ENCODE data around the gene GPRC5A. TPM values are rescaled to one million over a fixed set of nuclear protein-coding genes. Genes with fewer than 3 reads are reported as not detected.

The GPRC5A gene
- total RNA-seq, 1 experiment from 2014 or later, result 0.56 TPM

GRCh38 chr12:12868477-12869235 is 22.7 kb upstream of the GPRC5A start:
- ChIA-PET CTCF (no interaction called here), POLR2A (ENCODE audit: low non-redundant PET) (no interaction called here)
- Histone ChIP-seq H3K9me3 (ENCODE audit: low read depth, low read length, poor library complexity, severe bottlenecking) (no peaks in the 10 kb centered on the region), H3K27me3 (replicated peaks; ENCODE audit: insufficient read depth, low read depth, low read length, poor library complexity) (no peaks in the 10 kb centered on the region), H3K36me3 (ENCODE audit: insufficient read depth, low read length, poor library complexity, severe bottlenecking) (no peaks in the 10 kb centered on the region), H3K4me1 (ENCODE audit: insufficient read depth, low read length, poor library complexity, severe bottlenecking) (no peaks in the 10 kb centered on the region), H3K4me3 (ENCODE audit: low read depth, low read length, poor library complexity, severe bottlenecking) (no peak overlapping the region), H3K27ac (ENCODE audit: low read depth, low read length, poor library complexity, severe bottlenecking) (no peak overlapping the region)
- DNase-seq (ENCODE audit: low spot score), result no peak
- intact Hi-C loops (cut with micrococcal nuclease; ENCODE audit: unreplicated experiment), result no loop called here
- no TSS peak for BruUV-seq (replicated peaks)
- TF ChIP-seq EZH2 (IDR thresholded peaks at IDR 0.05; ENCODE audit: borderline replicate concordance, low read depth, low read length, poor library complexity, severe bottlenecking), result no peak
- no peak for TF ChIP-seq CTCF (conservative IDR thresholded peaks at IDR 0.05; ENCODE audit: low read depth, low read length)

- Histone ChIP-seq H3K27ac (ENCODE audit: low read depth, low read length, poor library complexity, severe bottlenecking) (no peak overlapping the region), H3K4me3 (ENCODE audit: low read depth, low read length, poor library complexity, severe bottlenecking) (no peak overlapping the region), H3K27me3 (replicated peaks; ENCODE audit: insufficient read depth, low read depth, low read length, poor library complexity) (no peaks in the 10 kb centered on the region), H3K36me3 (ENCODE audit: insufficient read depth, low read length, poor library complexity, severe bottlenecking) (no peaks in the 10 kb centered on the region), H3K9me3 (ENCODE audit: low read depth, low read length, poor library complexity, severe bottlenecking) (no peaks in the 10 kb centered on the region), H3K4me1 (ENCODE audit: insufficient read depth, low read length, poor library complexity, severe bottlenecking) (no peaks in the 10 kb centered on the region)
- no peak for DNase-seq (ENCODE audit: low spot score)
- CTCF ChIA-PET, result no interaction called here
- intact Hi-C loops (cut with micrococcal nuclease; ENCODE audit: unreplicated experiment), result no loop called here
- BruUV-seq (replicated peaks), result no TSS peak
- TF ChIP-seq EZH2 (IDR thresholded peaks at IDR 0.05; ENCODE audit: borderline replicate concordance, low read depth, low read length, poor library complexity, severe bottlenecking), result no peak
- TF ChIP-seq CTCF (conservative IDR thresholded peaks at IDR 0.05; ENCODE audit: low read depth, low read length), result no peak
- POLR2A ChIA-PET (ENCODE audit: low non-redundant PET), result no interaction called here
These were observed 20.9 kb upstream of the GPRC5A start for GRCh38 chr12:12870465-12870864.

- CTCF ChIA-PET, result no interaction called here
These were observed 19.7 kb upstream of the GPRC5A start for GRCh38 chr12:12871587-12872138.

More at GRCh38 chr12:12871587-12872138, 19.7 kb upstream of the GPRC5A start:
- Histone ChIP-seq H3K36me3 (ENCODE audit: insufficient read depth, low read length, poor library complexity, severe bottlenecking) (no peaks in the 10 kb centered on the region), H3K27me3 (replicated peaks; ENCODE audit: insufficient read depth, low read depth, low read length, poor library complexity) (no peaks in the 10 kb centered on the region), H3K4me1 (ENCODE audit: insufficient read depth, low read length, poor library complexity, severe bottlenecking) (no peaks in the 10 kb centered on the region), H3K4me3 (ENCODE audit: low read depth, low read length, poor library complexity, severe bottlenecking) (no peak overlapping the region), H3K9me3 (ENCODE audit: low read depth, low read length, poor library complexity, severe bottlenecking) (no peaks in the 10 kb centered on the region), H3K27ac (ENCODE audit: low read depth, low read length, poor library complexity, severe bottlenecking) (no peak overlapping the region)
- DNase-seq (ENCODE audit: low spot score), result no peak
- no peak for TF ChIP-seq CTCF (conservative IDR thresholded peaks at IDR 0.05; ENCODE audit: low read depth, low read length)
- intact Hi-C loops (cut with micrococcal nuclease; ENCODE audit: unreplicated experiment), result no loop called here
- no TSS peak for BruUV-seq (replicated peaks)
- POLR2A ChIA-PET (ENCODE audit: low non-redundant PET), result no interaction called here

All from A673 (cell line).